ENCODE results near the gene ARHGEF4. TPM values are rescaled to one million over a fixed set of nuclear protein-coding genes. Genes with fewer than 3 reads are reported as not detected.

Gene ARHGEF4
- total RNA-seq, 1 experiment from 2014 or later: 26.6 TPM

- no TSS peak for BruUV-seq (replicated peaks)
- ATAC-seq (no peak), DNase-seq (ENCODE audit: low read depth, low spot score) (no peak)
- H3K9me3 ChIP-seq (ENCODE audit: control insufficient read depth in 1 of 2, insufficient read depth in 1 of 2, low read depth in 1 of 2, low read length in 2 of 2): no peaks in the 10 kb centered on the region
- no peaks in the 10 kb centered on the region for H3K79me2 ChIP-seq (ENCODE audit: insufficient read depth, low read length)
- no peak overlapping the region for H3K4me3 ChIP-seq (replicated peaks in 1 of 2; ENCODE audit: low read depth in 1 of 2, low read length in 2 of 2)
- intact Hi-C loops (cut with micrococcal nuclease): no loop called here
- TF ChIP-seq SRF (IDR thresholded peaks at IDR 0.05; ENCODE audit: low read depth): no peak
- no peak for TF ChIP-seq MAX (IDR thresholded peaks at IDR 0.05)
- no peak for TF ChIP-seq FOSL1 (IDR thresholded peaks at IDR 0.05; ENCODE audit: low read depth)
- TF ChIP-seq POLR2AphosphoS5 (IDR thresholded peaks at IDR 0.05; ENCODE audit: low read depth, low read length): no peak
- no peak for TF ChIP-seq REST (IDR thresholded peaks at IDR 0.05; ENCODE audit: low read depth)
- TF ChIP-seq YY1 (IDR thresholded peaks at IDR 0.05; ENCODE audit: extremely low read depth, insufficient replicate concordance, low read depth, low read length): no peak
- TF ChIP-seq CEBPB (IDR thresholded peaks at IDR 0.05; ENCODE audit: low read depth): no peak
- TF ChIP-seq JUND (IDR thresholded peaks at IDR 0.05): no peak
- no peak for TF ChIP-seq ZBTB33 (IDR thresholded peaks at IDR 0.05; ENCODE audit: extremely low read depth, insufficient replicate concordance, low read length)
- TF ChIP-seq EZH2phosphoT487 (IDR thresholded peaks at IDR 0.05; ENCODE audit: borderline replicate concordance): no peak
- TF ChIP-seq RAD21 (IDR thresholded peaks at IDR 0.05; ENCODE audit: low read depth): no peak
- no peak for TF ChIP-seq SP1 (IDR thresholded peaks at IDR 0.05; ENCODE audit: low read depth)
- no peak for TF ChIP-seq ATF3 (IDR thresholded peaks at IDR 0.05)
- no peak for TF ChIP-seq POLR2A (IDR thresholded peaks at IDR 0.05; ENCODE audit: borderline replicate concordance, extremely low read depth, insufficient read depth, insufficient read length)
- no peak for TF ChIP-seq ZNF274 (IDR thresholded peaks at IDR 0.05; ENCODE audit: low read depth, low read length)
- no peak for TF ChIP-seq ZFX (IDR thresholded peaks at IDR 0.05)
- no peaks in the 10 kb centered on the region for H3K4me1 ChIP-seq (ENCODE audit: control insufficient read depth in 1 of 2, insufficient read depth in 2 of 2, low read length in 2 of 2)
- H3K36me3 ChIP-seq (ENCODE audit: control insufficient read depth in 1 of 2, insufficient read depth in 2 of 2, low read length in 2 of 2): no peaks in the 10 kb centered on the region
- no peaks in the 10 kb centered on the region for H3K9me2 ChIP-seq (ENCODE audit: insufficient read depth)
- no peaks in the 10 kb centered on the region for H4K20me1 ChIP-seq (ENCODE audit: insufficient read depth)
- H3K9ac ChIP-seq (ENCODE audit: low read length): no peak overlapping the region
- no peak overlapping the region for H2AFZ ChIP-seq (ENCODE audit: low read depth, low read length, poor library complexity, severe bottlenecking)
- RAD21 ChIA-PET (ENCODE audit: low non-redundant PET in 1 of 2, low total read pairs in 2 of 2, uncharacterized antibody in 2 of 2, unreplicated experiment in 2 of 2): no interaction called here
- no peaks in the 10 kb centered on the region for H3K27me3 ChIP-seq (ENCODE audit: insufficient read depth, low read length)
- no peak overlapping the region for H3K27ac ChIP-seq (ENCODE audit: low read depth, low read length)
- CTCF ChIA-PET: no interaction called here
- POLR2A ChIA-PET: no interaction called here
- H3K4me2 ChIP-seq (ENCODE audit: low read length): no peak overlapping the region
Measured at GRCh38 chr2:130915595-130916437, 79.1 kb downstream of the ARHGEF4 start.

All from HCT116 (cell line).